Loucy (cell line): Measurements from ENCODE around the gene MFGE8.

ENCODE experiments used
- H2AFZ ChIP-seq: fragments of 200-600 bp; sonication (generic); 2 replicates; pipeline ENCODE4 v1.6.0; 2016; ENCODE audit warnings: antibody characterized with exemption, mild to moderate bottlenecking, low read length, moderate library complexity
- H3F3A ChIP-seq: fragments of 200-600 bp; 2 replicates; pipeline ENCODE4 v1.6.0; 2016; ENCODE audit warnings: antibody characterized with exemption, low read depth, mild to moderate bottlenecking
- H3K27me3 ChIP-seq: fragments of 200-600 bp; sonication (generic); 2 replicates; pipeline ENCODE4 v1.6.1; 2014; ENCODE audit warnings: low read length, mild to moderate bottlenecking; ENCODE audit not compliant: insufficient read depth, poor library complexity, severe bottlenecking
- H3K36me3 ChIP-seq: fragments of 200-600 bp; sonication (generic); 2 replicates; pipeline ENCODE4 v1.6.1; 2016; ENCODE audit warnings: low read length; ENCODE audit not compliant: insufficient read depth
- H3K4me1 ChIP-seq: fragments of 200-600 bp; sonication (generic); 2 replicates; pipeline ENCODE4 v1.5.1; 2014; ENCODE audit warnings: low read length, mild to moderate bottlenecking; ENCODE audit not compliant: insufficient read depth, poor library complexity, severe bottlenecking
- H3K4me2 ChIP-seq: fragments of 200-600 bp; sonication (generic); 2 replicates; pipeline ENCODE4 v1.6.0; 2014; ENCODE audit warnings: antibody characterized with exemption, low read length, low read depth, mild to moderate bottlenecking; ENCODE audit not compliant: poor library complexity, severe bottlenecking
- H3K4me3 ChIP-seq: fragments of 200-600 bp; sonication (generic); 2 replicates; pipeline ENCODE4 v1.5.1; 2014; ENCODE audit warnings: low read length, mild to moderate bottlenecking, mixed read lengths; ENCODE audit not compliant: poor library complexity, severe bottlenecking
- H3K79me2 ChIP-seq: fragments of 200-600 bp; sonication (generic); 2 replicates; pipeline ENCODE4 v1.6.1; 2014; ENCODE audit warnings: low read length; ENCODE audit not compliant: insufficient read depth
- H3K9ac ChIP-seq: fragments of 200-600 bp; sonication (generic); 2 replicates; pipeline ENCODE4 v1.6.0; 2014; ENCODE audit warnings: mild to moderate bottlenecking, low read depth, low read length, moderate library complexity; ENCODE audit not compliant: poor library complexity, severe bottlenecking
- H3K9me2 ChIP-seq: fragments of 200-600 bp; sonication (generic); replicated peaks from 2 replicates; pipeline ENCODE4 v1.6.1; 2016; ENCODE audit warnings: low read depth, low read length, mixed read lengths
- H3K9me3 ChIP-seq: fragments of 200-600 bp; sonication (generic); 2 replicates; pipeline ENCODE4 v1.6.1; 2014; ENCODE audit warnings: mild to moderate bottlenecking, antibody characterized with exemption, low read length, low read depth; ENCODE audit not compliant: insufficient read depth
- H4K20me1 ChIP-seq: fragments of 200-600 bp; sonication (generic); 2 replicates; pipeline ENCODE4 v1.6.0; 2014; ENCODE audit warnings: antibody characterized with exemption, low read length, mild to moderate bottlenecking; ENCODE audit not compliant: insufficient read depth, poor library complexity, severe bottlenecking
- EZH2phosphoT487 ChIP-seq: fragments of 200-600 bp; IDR thresholded peaks from 2 replicates; pipeline ENCODE4 v1.6.1; 2018; ENCODE audit warnings: antibody characterized with exemption, mild to moderate bottlenecking, moderate library complexity, borderline replicate concordance
- TF ChIP-seq, protein P1 (sequence below): fragments of 200-600 bp; sonication (generic); conservative IDR thresholded peaks from 2 replicates; pipeline ENCODE4 v1.5.1; 2014; ENCODE audit warnings: mild to moderate bottlenecking, antibody characterized with exemption, low read length

Gene MFGE8

GRCh38 chr15:88874684-88875083 is 38.5 kb downstream of the MFGE8 start:
- Histone ChIP-seq H3K4me3 (no peak overlapping the region), H4K20me1 (no peaks in the 10 kb centered on the region), H2AFZ (no peak overlapping the region), H3K36me3 (no peaks in the 10 kb centered on the region), H3K9ac (no peak overlapping the region), H3K79me2 (no peaks in the 10 kb centered on the region), H3K4me1 (no peaks in the 10 kb centered on the region), H3F3A (no peaks in the 10 kb centered on the region), H3K9me2 (no peaks in the 10 kb centered on the region), H3K9me3 (no peaks in the 10 kb centered on the region), H3K27me3 (no peaks in the 10 kb centered on the region), H3K4me2 (no peak overlapping the region)
- TF ChIP-seq EZH2phosphoT487, result no peak
- TF ChIP-seq, protein P1, sequence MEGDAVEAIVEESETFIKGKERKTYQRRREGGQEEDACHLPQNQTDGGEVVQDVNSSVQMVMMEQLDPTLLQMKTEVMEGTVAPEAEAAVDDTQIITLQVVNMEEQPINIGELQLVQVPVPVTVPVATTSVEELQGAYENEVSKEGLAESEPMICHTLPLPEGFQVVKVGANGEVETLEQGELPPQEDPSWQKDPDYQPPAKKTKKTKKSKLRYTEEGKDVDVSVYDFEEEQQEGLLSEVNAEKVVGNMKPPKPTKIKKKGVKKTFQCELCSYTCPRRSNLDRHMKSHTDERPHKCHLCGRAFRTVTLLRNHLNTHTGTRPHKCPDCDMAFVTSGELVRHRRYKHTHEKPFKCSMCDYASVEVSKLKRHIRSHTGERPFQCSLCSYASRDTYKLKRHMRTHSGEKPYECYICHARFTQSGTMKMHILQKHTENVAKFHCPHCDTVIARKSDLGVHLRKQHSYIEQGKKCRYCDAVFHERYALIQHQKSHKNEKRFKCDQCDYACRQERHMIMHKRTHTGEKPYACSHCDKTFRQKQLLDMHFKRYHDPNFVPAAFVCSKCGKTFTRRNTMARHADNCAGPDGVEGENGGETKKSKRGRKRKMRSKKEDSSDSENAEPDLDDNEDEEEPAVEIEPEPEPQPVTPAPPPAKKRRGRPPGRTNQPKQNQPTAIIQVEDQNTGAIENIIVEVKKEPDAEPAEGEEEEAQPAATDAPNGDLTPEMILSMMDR, result no peak

- no peak for TF ChIP-seq EZH2phosphoT487
- TF ChIP-seq, protein P1, result no peak
- H3K27me3 ChIP-seq, result no peaks in the 10 kb centered on the region
Measured at GRCh38 chr15:88874275-88874674, 38.9 kb downstream of the MFGE8 start.

GRCh38 chr15:88873786-88874185 is 39.4 kb downstream of the MFGE8 start:
- Histone ChIP-seq H3K9me2 (no peaks in the 10 kb centered on the region), H3K27me3 (no peaks in the 10 kb centered on the region), H3K4me1 (no peaks in the 10 kb centered on the region), H3K79me2 (no peaks in the 10 kb centered on the region), H3K9me3 (no peaks in the 10 kb centered on the region), H4K20me1 (no peaks in the 10 kb centered on the region), H2AFZ (no peak overlapping the region), H3K36me3 (no peaks in the 10 kb centered on the region), H3K4me3 (no peak overlapping the region), H3K9ac (no peak overlapping the region), H3F3A (no peaks in the 10 kb centered on the region), H3K4me2 (no peak overlapping the region)
- TF ChIP-seq, protein P1, result no peak
- TF ChIP-seq EZH2phosphoT487, result no peak

More at GRCh38 chr15:88874275-88874674, 38.9 kb downstream of the MFGE8 start:
- H3K4me1 ChIP-seq, result no peaks in the 10 kb centered on the region
- H3K4me2 ChIP-seq, result no peak overlapping the region
- no peaks in the 10 kb centered on the region for H3K9me3 ChIP-seq
- no peaks in the 10 kb centered on the region for H4K20me1 ChIP-seq
- no peak overlapping the region for H2AFZ ChIP-seq
- H3F3A ChIP-seq, result no peaks in the 10 kb centered on the region
- no peak overlapping the region for H3K9ac ChIP-seq
- H3K4me3 ChIP-seq, result no peak overlapping the region
- H3K9me2 ChIP-seq, result no peaks in the 10 kb centered on the region
- H3K36me3 ChIP-seq, result no peaks in the 10 kb centered on the region
- H3K79me2 ChIP-seq, result no peaks in the 10 kb centered on the region
